ENCODE results near the gene RNU6-9. TPM values are rescaled to one million over a fixed set of nuclear protein-coding genes. Genes with fewer than 3 reads are reported as not detected.

RNU6-9 gene
- total and polyA plus RNA-seq, 2 of the 13 experiments (the other 11 are each of a cell fraction or from before 2014, with no cell fraction given): under 0.01 TPM; not detected in 1

DNA sequence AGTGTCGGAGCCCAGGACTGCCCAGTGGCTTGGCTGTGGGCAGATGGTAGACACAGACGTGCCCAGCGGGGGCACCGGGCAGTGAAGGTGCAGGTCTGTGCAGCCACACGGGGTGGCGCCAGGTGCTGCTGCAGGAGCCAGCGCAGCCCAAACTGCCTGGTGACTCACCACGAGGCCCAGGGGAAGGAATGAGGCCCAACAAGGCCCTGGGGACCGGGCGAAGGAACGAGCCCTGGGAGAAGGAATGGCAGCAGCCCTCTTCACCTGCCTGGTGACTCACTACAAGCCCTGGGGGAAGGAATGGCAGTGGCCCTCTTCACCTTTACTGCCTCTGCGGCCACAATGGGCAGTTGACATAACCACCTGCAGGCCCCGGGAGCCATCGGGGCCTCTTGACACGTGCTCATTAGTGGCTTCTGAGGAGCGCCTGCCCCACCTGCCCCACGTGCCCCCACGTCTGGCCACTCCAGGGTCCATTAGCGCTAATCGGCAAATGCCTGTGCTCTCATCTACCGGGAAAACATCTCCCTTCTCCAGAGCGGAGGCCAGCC is 9.5 kb upstream of the RNU6-9 start:
- H3K27me3 ChIP-seq (ENCODE audit: control insufficient read depth in 1 of 2, insufficient read depth in 2 of 2, low read length in 2 of 2): no peaks in the 10 kb centered on the region
- no peak overlapping the region for H3K4me2 ChIP-seq (ENCODE audit: low read depth, low read length)
- no peak overlapping the region for H3K9ac ChIP-seq (ENCODE audit: insufficient read depth, low read depth, low read length)
- peaks cover 9% of the 10 kb centered on the region for H3K4me1 ChIP-seq (ENCODE audit: insufficient read depth, low read length)
- H3K79me2 ChIP-seq (ENCODE audit: insufficient read depth, low read length): no peaks in the 10 kb centered on the region
- in situ Hi-C loops (cut with HindIII; ENCODE audit: extremely low pct_ligation_motif_present, low pct_unique_long_range_greater_than_20kb): no loop called here
- ChIA-PET CTCF (ENCODE audit: low intra/inter-chr PET ratio, low total read pairs) (no interaction called here), POLR2A (no interaction called here)
- no peak for TF ChIP-seq ARID2 (CRISPR knock-in tag; IDR thresholded peaks at IDR 0.05; ENCODE audit: borderline replicate concordance)
- 0 out of 2 replicates have a peak, but pooled peaks have one; percentile 36 for TF ChIP-seq RBFOX2 (IDR thresholded peaks at IDR 0.05; ENCODE audit: low read depth, low read length)
- TF ChIP-seq FOXO1 (CRISPR knock-in tag; IDR thresholded peaks at IDR 0.05): no peak
- no peak for FAIRE-seq
- H3K27ac ChIP-seq (ENCODE audit: extremely low read length, insufficient read depth, low read length): no peak overlapping the region
- no peak overlapping the region for H2AFZ ChIP-seq (ENCODE audit: low read length)
- no peak for ATAC-seq
- H3K9me3 ChIP-seq (ENCODE audit: low read length): no peaks in the 10 kb centered on the region
- WGBS (ENCODE audit: low lambda C conversion rate): 98% methylated on average over 18 of the region's 22 CpGs
- BruUV-seq (replicated peaks): no TSS peak
- H4K20me1 ChIP-seq (ENCODE audit: insufficient read depth, low read length): no peaks in the 10 kb centered on the region
- peaks cover 17 to 35% of the 10 kb centered on the region in 2 experiments; a peak in 4 of 5 replicates for H3K36me3 ChIP-seq (replicated peaks in 1 of 2; ENCODE audit: control insufficient read depth in 1 of 2, insufficient read depth in 2 of 2, low read length in 2 of 2)
- DNase-seq (ENCODE audit: low spot score): no peak
- intact Hi-C loops (cut with micrococcal nuclease; ENCODE audit: unreplicated experiment): no loop called here
- H3K4me3 ChIP-seq (replicated peaks in 1 of 3; ENCODE audit: insufficient read depth in 1 of 3, low read depth in 2 of 3, low read length in 3 of 3): no peak overlapping the region

DNA sequence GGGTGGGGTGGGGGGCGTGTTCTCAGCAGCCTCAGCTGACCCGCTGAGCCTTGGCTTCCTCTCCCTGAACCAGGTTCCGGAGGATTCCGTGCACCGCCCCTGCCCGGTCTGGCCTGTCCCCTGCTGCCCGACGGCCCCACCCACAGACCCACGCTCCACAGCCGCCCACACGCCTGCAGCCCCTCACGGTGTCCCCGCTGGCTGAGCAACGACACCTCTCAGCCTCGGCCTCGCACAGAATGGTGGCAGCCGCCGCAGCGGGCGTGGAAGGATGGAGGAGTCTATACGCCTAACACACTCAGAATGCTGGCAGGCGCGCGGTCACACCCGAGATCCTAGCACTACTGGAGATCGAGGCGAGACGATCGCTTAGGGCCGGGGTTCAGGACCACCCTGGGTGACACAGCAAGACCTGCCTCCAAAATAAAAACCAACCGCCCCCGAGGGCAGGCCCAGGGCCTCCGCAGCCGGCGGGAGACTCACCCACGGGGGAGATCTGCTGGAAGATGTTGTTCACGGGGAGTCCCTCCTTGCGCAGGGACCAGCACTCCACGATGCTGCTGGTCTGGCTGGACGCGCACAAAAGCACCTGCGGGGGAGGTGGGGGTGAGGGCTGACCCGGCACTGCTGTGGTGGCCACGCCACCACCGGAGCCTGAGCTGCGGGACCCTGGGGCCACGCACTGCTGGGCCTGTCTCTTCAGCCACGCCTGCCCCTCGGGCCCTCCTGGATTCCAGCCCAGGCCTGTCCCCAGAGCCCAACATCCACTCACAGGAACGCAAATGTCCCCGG is 8.7 kb upstream of the RNU6-9 start:
- no peak for ATAC-seq
- Histone ChIP-seq H3K27ac (ENCODE audit: extremely low read length, insufficient read depth, low read length) (no peak overlapping the region), H3K4me1 (ENCODE audit: insufficient read depth, low read length) (peaks cover 9% of the 10 kb centered on the region), H2AFZ (ENCODE audit: low read length) (no peak overlapping the region), H3K27me3 (ENCODE audit: control insufficient read depth in 1 of 2, insufficient read depth in 2 of 2, low read length in 2 of 2) (no peaks in the 10 kb centered on the region), H3K4me2 (ENCODE audit: low read depth, low read length) (no peak overlapping the region), H3K4me3 (replicated peaks in 1 of 3; ENCODE audit: insufficient read depth in 1 of 3, low read depth in 2 of 3, low read length in 3 of 3) (no peak overlapping the region), H4K20me1 (ENCODE audit: insufficient read depth, low read length) (no peaks in the 10 kb centered on the region; the same call in 1 of the 2 replicates), H3K36me3 (replicated peaks in 1 of 2; ENCODE audit: control insufficient read depth in 1 of 2, insufficient read depth in 2 of 2, low read length in 2 of 2) (peaks cover 20 to 37% of the 10 kb centered on the region in 2 experiments; a peak in 4 of 5 replicates), H3K9me3 (ENCODE audit: low read length) (no peaks in the 10 kb centered on the region), H3K9ac (ENCODE audit: insufficient read depth, low read depth, low read length) (no peak overlapping the region), H3K79me2 (ENCODE audit: insufficient read depth, low read length) (no peaks in the 10 kb centered on the region)
- no peak for FAIRE-seq
- WGBS (ENCODE audit: low lambda C conversion rate): 97% methylated on average over 23 of the region's 51 CpGs
- in situ Hi-C loops (cut with HindIII; ENCODE audit: extremely low pct_ligation_motif_present, low pct_unique_long_range_greater_than_20kb): no loop called here
- DNase-seq (ENCODE audit: low spot score): no peak
- ChIA-PET CTCF (ENCODE audit: low intra/inter-chr PET ratio, low total read pairs) (no interaction called here), POLR2A (no interaction called here)
- BruUV-seq (replicated peaks): no TSS peak
- intact Hi-C loops (cut with micrococcal nuclease; ENCODE audit: unreplicated experiment): no loop called here
- TF ChIP-seq RBFOX2 (IDR thresholded peaks at IDR 0.05; ENCODE audit: low read depth, low read length) (0 out of 2 replicates have a peak, but pooled peaks have one; percentile 34), TARDBP (CRISPR knock-in tag; IDR thresholded peaks at IDR 0.05) (no peak), MIER2 (CRISPR knock-in tag; IDR thresholded peaks at IDR 0.05) (no peak), SCMH1 (CRISPR knock-in tag; IDR thresholded peaks at IDR 0.05; ENCODE audit: borderline replicate concordance) (no peak), HDAC1 (CRISPR knock-in tag; IDR thresholded peaks at IDR 0.05) (no peak)

Measured in HepG2 (cell line).